SK-N-SH (cell line): Measurements from ENCODE around the gene GPR132. TPM values are rescaled to one million over a fixed set of nuclear protein-coding genes. Genes with fewer than 3 reads are reported as not detected.

Experiments used
- CTCF ChIA-PET: fragments of 300-600, 350-600 bp; formaldehyde crosslinking; extraction: SDS; loops from one replicate; lab custom pipeline; 2021; lab: Yijun Ruan, JAX
- POLR2A ChIA-PET: fragments of 350-600 bp; sonication (Branson Sonifier 250); formaldehyde crosslinking; extraction: SDS; loops from one replicate; lab custom pipeline; 2020; ENCODE audit warnings: antibody characterized with exemption, inconsistent platforms; lab: Yijun Ruan, JAX
- DNase-seq: peaks from one replicate; pipeline ENCODE4 v3.0.0; 2012
- H2AFZ ChIP-seq: fragments of 200-600 bp; sonication (generic); 2 replicates; pipeline ENCODE4 v1.8.1; 2016; ENCODE audit warnings: antibody characterized with exemption, mild to moderate bottlenecking, low read depth
- H3F3A ChIP-seq: fragments of 200-600 bp; sonication (generic); replicated peaks from 2 replicates; pipeline ENCODE3; 2016; ENCODE audit warnings: antibody characterized with exemption, mild to moderate bottlenecking; ENCODE audit not compliant: insufficient read depth
- H3K27ac ChIP-seq, 2 experiments: fragments of 200-500 bp in 1 of 2; fragments of 200-600 bp in 1 of 2; sonication (Bioruptor generic) in 1 of 2; sonication (generic), shearing (Covaris generic) in 1 of 2; 2 replicates each; pipeline versions ENCODE4 v1.5.1 to v1.6.1; 2014 to 2016; ENCODE audit warnings: low read depth in 2 of 2, inconsistent platforms in 1 of 2, low read length in 1 of 2, mild to moderate bottlenecking in 1 of 2, mixed read lengths in 1 of 2
- H3K27me3 ChIP-seq: fragments of 200-600 bp; sonication (generic), shearing (Covaris generic); 2 replicates; pipeline ENCODE4 v1.6.1; 2016; ENCODE audit warnings: mixed run types; ENCODE audit not compliant: insufficient read depth
- H3K36me3 ChIP-seq, 2 experiments: fragments of 200-500 bp in 1 of 2; fragments of 200-600 bp in 1 of 2; sonication (Bioruptor generic) in 1 of 2; sonication (generic) in 1 of 2; replicated peaks in 1 of 2; 2 replicates each; pipeline versions ENCODE3 to v1.5.1; 2014 to 2016; ENCODE audit warnings: low read length in 1 of 2, mild to moderate bottlenecking in 1 of 2; ENCODE audit not compliant: insufficient read depth in 2 of 2, control insufficient read depth in 1 of 2
- H3K4me1 ChIP-seq, 2 experiments: fragments of 200-500 bp in 1 of 2; fragments of 200-600 bp in 1 of 2; sonication (Bioruptor generic) in 1 of 2; sonication (generic), shearing (Covaris generic) in 1 of 2; 2 replicates each; pipeline versions ENCODE4 v1.5.1 to v1.6.1; 2014 to 2016; ENCODE audit warnings: low read depth in 1 of 2, low read length in 1 of 2, mixed run types in 1 of 2; ENCODE audit not compliant: insufficient read depth in 2 of 2, control insufficient read depth in 1 of 2
- H3K4me2 ChIP-seq: fragments of 200-600 bp; sonication (generic), shearing (Covaris generic); 2 replicates; pipeline ENCODE4 v1.6.1; 2017; ENCODE audit warnings: mixed run types
- H3K4me3 ChIP-seq, 2 experiments: fragments of 200-500 bp in 1 of 2; fragments of 200-600 bp in 1 of 2; sonication (Bioruptor generic) in 1 of 2; sonication (generic), shearing (Covaris generic) in 1 of 2; 2 replicates each; pipeline versions ENCODE4 v1.5.1 to v1.8.1; 2014 to 2016; ENCODE audit warnings: low read depth in 2 of 2, inconsistent platforms in 1 of 2, low read length in 1 of 2, mild to moderate bottlenecking in 1 of 2, mixed read lengths in 1 of 2, moderate library complexity in 1 of 2
- H3K79me2 ChIP-seq: fragments of 200-600 bp; sonication (generic); 2 replicates; pipeline ENCODE4 v1.8.1; 2017; ENCODE audit warnings: mild to moderate bottlenecking; ENCODE audit not compliant: insufficient read depth
- H3K9ac ChIP-seq: fragments of 200-600 bp; sonication (generic); 2 replicates; pipeline ENCODE4 v1.6.1; 2017; ENCODE audit warnings: mixed run types
- H3K9me2 ChIP-seq: fragments of 200-600 bp; sonication (generic); 2 replicates; pipeline ENCODE4 v1.6.1; 2017; ENCODE audit warnings: mixed run types
- H3K9me3 ChIP-seq: fragments of 200-600 bp; sonication (generic); 2 replicates; pipeline ENCODE4 v1.6.1; 2017; ENCODE audit warnings: mixed run types, mild to moderate bottlenecking, moderate library complexity
- H4K20me1 ChIP-seq: fragments of 200-600 bp; sonication (generic); 2 replicates; pipeline ENCODE4 v1.6.1; 2017; ENCODE audit warnings: mild to moderate bottlenecking, mixed run types; ENCODE audit not compliant: insufficient read depth
- EP300 ChIP-seq, 2 experiments: IDR thresholded peaks; 2 replicates each; pipeline versions ENCODE4 v1.4.0 to v1.6.1; 2012; ENCODE audit warnings: borderline replicate concordance in 1 of 2, low read depth in 1 of 2, low read length in 1 of 2
- EZH2phosphoT487 ChIP-seq: fragments of 200-600 bp; sonication (generic); IDR thresholded peaks from 2 replicates; pipeline ENCODE4 v1.6.1; 2017; ENCODE audit warnings: low read depth, mixed run types, mild to moderate bottlenecking, antibody characterized with exemption, moderate library complexity, borderline replicate concordance
- GABPA ChIP-seq: IDR thresholded peaks from 2 replicates; pipeline ENCODE4 v1.4.0; 2012; ENCODE audit warnings: low read depth, mild to moderate bottlenecking
- GATA2 ChIP-seq: sonication (generic); formaldehyde crosslinking; IDR thresholded peaks from 2 replicates; pipeline ENCODE4 v1.5.0; 2020; ENCODE audit warnings: mild to moderate bottlenecking, missing genetic modification reagents
- MXI1 ChIP-seq: IDR thresholded peaks from 2 replicates; pipeline ENCODE4 v1.6.1; 2012; ENCODE audit warnings: mild to moderate bottlenecking, low read depth, low read length, improper control_type of control experiment
- NFIC ChIP-seq: IDR thresholded peaks from 2 replicates; pipeline ENCODE4 v1.4.0; 2012; ENCODE audit warnings: borderline replicate concordance
- PBX3 ChIP-seq: IDR thresholded peaks from 2 replicates; pipeline ENCODE4; 2012
- RAD21 ChIP-seq: IDR thresholded peaks from 2 replicates; pipeline ENCODE4 v1.6.1; 2012; ENCODE audit warnings: mild to moderate bottlenecking, low read length
- RXRA ChIP-seq: IDR thresholded peaks from 2 replicates; pipeline ENCODE4 v1.4.0; 2012; ENCODE audit warnings: low read depth, mild to moderate bottlenecking, borderline replicate concordance
- SIN3A ChIP-seq: IDR thresholded peaks from 2 replicates; pipeline ENCODE4 v1.6.1; 2012; ENCODE audit warnings: low read depth, mild to moderate bottlenecking, low read length, moderate library complexity, borderline replicate concordance
- TAF1 ChIP-seq: IDR thresholded peaks from 2 replicates; pipeline ENCODE4 v1.6.1; 2012; ENCODE audit warnings: low read depth, mild to moderate bottlenecking, low read length, moderate library complexity, borderline replicate concordance
- TEAD4 ChIP-seq: IDR thresholded peaks from 2 replicates; pipeline ENCODE4 v1.4.0; 2012; ENCODE audit warnings: mild to moderate bottlenecking, borderline replicate concordance; ENCODE audit not compliant: insufficient read depth
- USF1 ChIP-seq: IDR thresholded peaks from 2 replicates; pipeline ENCODE4 v1.4.0; 2012; ENCODE audit warnings: low read depth, borderline replicate concordance
- YY1 ChIP-seq: IDR thresholded peaks from 2 replicates; pipeline ENCODE4 v1.4.0; 2012; ENCODE audit warnings: low read depth, mild to moderate bottlenecking
- ZBTB33 ChIP-seq: IDR thresholded peaks from 2 replicates; pipeline ENCODE4 v1.4.0; 2012; ENCODE audit warnings: low read depth, borderline replicate concordance
- WGBS: methylation state at CpG from one replicate; pipeline ENCODE4 v1.1.6; 2017; ENCODE audit warnings: low lambda C conversion rate; 5-methylcytosine and 5-hydroxymethylcytosine counted together
- polyA plus RNA-seq, 3 experiments: library from polyadenylated mRNA; depleted of rRNA; stranded (reverse); fragments of >200 nt; gene quantifications; 2 replicates each; pipeline ENCODE4 v1.2.3, GENCODE V29; 2012
- TF ChIP-seq, protein P1 (sequence below): IDR thresholded peaks from 2 replicates; pipeline ENCODE4 v1.4.0; 2012; ENCODE audit warnings: low read depth
- TF ChIP-seq, protein P2 (sequence below): fragments of 150-350 bp; IDR thresholded peaks from 2 replicates; pipeline ENCODE4 v1.6.1; 2016; ENCODE audit warnings: mild to moderate bottlenecking, low read depth, low read length
- TF ChIP-seq, protein P3 (sequence below): fragments of 200-600 bp; sonication (generic); IDR thresholded peaks from 2 replicates; pipeline ENCODE4 v1.6.1; 2017; ENCODE audit warnings: antibody characterized with exemption, mild to moderate bottlenecking, moderate library complexity

GPR132 gene
- polyA plus RNA-seq, 1 of the 3 experiments (the other 2 are of a cell fraction) = not detected

DNA sequence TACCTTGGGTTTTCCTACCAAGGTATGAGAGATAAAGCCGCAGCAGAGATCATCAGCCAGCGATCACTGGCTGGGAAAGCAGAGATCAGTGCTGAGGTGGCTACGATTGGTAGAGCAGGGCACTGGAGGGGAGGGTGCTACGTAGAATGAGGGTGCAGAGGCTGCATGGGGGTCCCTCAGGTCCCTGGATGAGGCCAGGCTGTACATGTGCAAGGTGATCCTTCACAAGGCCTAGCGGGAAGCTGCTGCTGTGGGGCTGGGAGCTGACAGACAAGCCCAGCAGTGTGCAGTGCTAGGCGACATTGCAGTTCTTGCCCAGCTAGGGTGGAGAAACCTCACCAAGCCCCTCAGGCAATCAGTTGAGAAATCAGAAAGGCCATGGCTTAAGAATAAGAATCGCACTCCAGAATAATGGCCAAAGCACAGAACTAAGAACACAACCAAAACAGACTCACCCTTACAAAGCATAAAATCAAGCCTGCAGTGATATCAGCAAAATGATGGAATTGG is 37.2 kb upstream of the GPR132 start:
- ChIA-PET CTCF (interaction anchor here (1.2 kb wide), 1 partner anchor 12 kb away, joined by 3 read pairs; no protein-coding TSS in a partner anchor), POLR2A (no interaction called here)
- no peak for DNase-seq
- no peaks in the 10 kb centered on the region for H3K79me2 ChIP-seq
- no peak overlapping the region for H3K27ac ChIP-seq
- H3K4me3 ChIP-seq = no peak overlapping the region
- no peaks in the 10 kb centered on the region for H3K9me2 ChIP-seq
- H4K20me1 ChIP-seq = no peaks in the 10 kb centered on the region
- H3K4me1 ChIP-seq = no peaks in the 10 kb centered on the region
- TF ChIP-seq, protein P1, sequence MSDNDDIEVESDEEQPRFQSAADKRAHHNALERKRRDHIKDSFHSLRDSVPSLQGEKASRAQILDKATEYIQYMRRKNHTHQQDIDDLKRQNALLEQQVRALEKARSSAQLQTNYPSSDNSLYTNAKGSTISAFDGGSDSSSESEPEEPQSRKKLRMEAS = no peak
- 54% methylated on average over 6 of the region's 7 CpGs for whole genome bisulfite sequencing
- no peaks in the 10 kb centered on the region for H3F3A ChIP-seq
- H3K27me3 ChIP-seq = peaks cover 11% of the 10 kb centered on the region
- H3K4me2 ChIP-seq = no peak overlapping the region
- H3K9ac ChIP-seq = no peak overlapping the region
- H3K9me3 ChIP-seq = no peaks in the 10 kb centered on the region
- no peaks in the 10 kb centered on the region for H3K36me3 ChIP-seq
- no peak overlapping the region for H2AFZ ChIP-seq

GRCh38 chr14:105100910-105101309 is 35.7 kb upstream of the GPR132 start:
- Histone ChIP-seq H3K4me3 (no peak overlapping the region), H3K27ac (no peak overlapping the region), H3K36me3 (no peaks in the 10 kb centered on the region), H3K9me2 (no peaks in the 10 kb centered on the region), H3K4me2 (no peak overlapping the region), H4K20me1 (no peaks in the 10 kb centered on the region), H2AFZ (no peak overlapping the region), H3K9ac (no peak overlapping the region), H3F3A (no peaks in the 10 kb centered on the region), H3K4me1 (no peaks in the 10 kb centered on the region), H3K79me2 (no peaks in the 10 kb centered on the region), H3K27me3 (peaks cover 2% of the 10 kb centered on the region; the same call in 1 of the 2 replicates), H3K9me3 (no peaks in the 10 kb centered on the region)
- no peak for TF ChIP-seq EP300 (IDR thresholded peaks at IDR 0.05; ENCODE audit: borderline replicate concordance in 1 of 2, low read depth in 1 of 2, low read length in 1 of 2)
- TF ChIP-seq, protein P2, sequence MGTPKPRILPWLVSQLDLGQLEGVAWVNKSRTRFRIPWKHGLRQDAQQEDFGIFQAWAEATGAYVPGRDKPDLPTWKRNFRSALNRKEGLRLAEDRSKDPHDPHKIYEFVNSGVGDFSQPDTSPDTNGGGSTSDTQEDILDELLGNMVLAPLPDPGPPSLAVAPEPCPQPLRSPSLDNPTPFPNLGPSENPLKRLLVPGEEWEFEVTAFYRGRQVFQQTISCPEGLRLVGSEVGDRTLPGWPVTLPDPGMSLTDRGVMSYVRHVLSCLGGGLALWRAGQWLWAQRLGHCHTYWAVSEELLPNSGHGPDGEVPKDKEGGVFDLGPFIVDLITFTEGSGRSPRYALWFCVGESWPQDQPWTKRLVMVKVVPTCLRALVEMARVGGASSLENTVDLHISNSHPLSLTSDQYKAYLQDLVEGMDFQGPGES = no peak
- TF ChIP-seq, protein P1 = no peak
- no peak for TF ChIP-seq SIN3A
- no peak for TF ChIP-seq GABPA
- no peak for TF ChIP-seq TAF1
- no peak for TF ChIP-seq GATA2
- TF ChIP-seq MXI1 = no peak
- TF ChIP-seq, protein P3, sequence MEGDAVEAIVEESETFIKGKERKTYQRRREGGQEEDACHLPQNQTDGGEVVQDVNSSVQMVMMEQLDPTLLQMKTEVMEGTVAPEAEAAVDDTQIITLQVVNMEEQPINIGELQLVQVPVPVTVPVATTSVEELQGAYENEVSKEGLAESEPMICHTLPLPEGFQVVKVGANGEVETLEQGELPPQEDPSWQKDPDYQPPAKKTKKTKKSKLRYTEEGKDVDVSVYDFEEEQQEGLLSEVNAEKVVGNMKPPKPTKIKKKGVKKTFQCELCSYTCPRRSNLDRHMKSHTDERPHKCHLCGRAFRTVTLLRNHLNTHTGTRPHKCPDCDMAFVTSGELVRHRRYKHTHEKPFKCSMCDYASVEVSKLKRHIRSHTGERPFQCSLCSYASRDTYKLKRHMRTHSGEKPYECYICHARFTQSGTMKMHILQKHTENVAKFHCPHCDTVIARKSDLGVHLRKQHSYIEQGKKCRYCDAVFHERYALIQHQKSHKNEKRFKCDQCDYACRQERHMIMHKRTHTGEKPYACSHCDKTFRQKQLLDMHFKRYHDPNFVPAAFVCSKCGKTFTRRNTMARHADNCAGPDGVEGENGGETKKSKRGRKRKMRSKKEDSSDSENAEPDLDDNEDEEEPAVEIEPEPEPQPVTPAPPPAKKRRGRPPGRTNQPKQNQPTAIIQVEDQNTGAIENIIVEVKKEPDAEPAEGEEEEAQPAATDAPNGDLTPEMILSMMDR = no peak
- TF ChIP-seq RAD21 = no peak
- no peak for TF ChIP-seq USF1
- TF ChIP-seq RXRA = no peak
- no peak for TF ChIP-seq TEAD4
- TF ChIP-seq ZBTB33 = no peak
- TF ChIP-seq NFIC = no peak
- no peak for TF ChIP-seq YY1
- TF ChIP-seq PBX3 = no peak
- no peak for TF ChIP-seq EZH2phosphoT487
- CTCF ChIA-PET = no interaction called here
- POLR2A ChIA-PET = no interaction called here
- DNase-seq = no peak
- WGBS = 24% methylated on average over 4 of the region's 4 CpGs
